GM19468 (cell line): Measurements from ENCODE around the gene IL31RA.

Source experiments
- ATAC-seq: cut with Tn5 transposase; IDR thresholded peaks from one replicate; pipeline ENCODE4 v1.9.1; 2021; ENCODE audit warnings: mild to moderate bottlenecking, moderate library complexity, moderate number of reproducible peaks; ENCODE audit not compliant: unreplicated experiment; ENCODE audit errors: extremely low read depth

The IL31RA gene

DNA sequence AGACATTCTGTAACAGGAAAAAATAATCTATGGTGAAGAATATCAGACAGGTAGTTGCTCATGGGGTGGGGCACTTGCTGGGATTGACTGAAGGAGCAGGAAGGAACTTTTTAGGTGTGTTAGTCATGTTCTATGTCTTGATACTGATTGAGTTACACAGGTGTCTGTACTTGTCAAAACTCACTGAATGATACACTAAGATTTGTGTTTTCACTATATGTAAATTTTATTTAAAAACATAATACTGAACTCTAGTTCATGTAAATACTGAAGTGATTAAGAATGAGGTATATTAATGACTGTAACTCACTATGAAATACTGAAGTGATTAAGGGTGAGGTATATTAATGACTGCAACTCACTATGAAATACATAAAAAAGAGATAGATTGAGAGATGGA, 115.1 kb downstream of the IL31RA start:
- ATAC-seq, result no peak

GRCh38 chr5:55969956-55970355, 118.8 kb downstream of the IL31RA start:
- ATAC-seq, result no peak
